H1 (cell line): Measurements from ENCODE around the gene LYSET. TPM values are rescaled to one million over a fixed set of nuclear protein-coding genes. Genes with fewer than 3 reads are reported as not detected.

Experiments used
- CTCF ChIA-PET: fragments of 300-600 bp; sonication (Branson Sonifier 250); formaldehyde crosslinking; loops from one replicate; lab custom pipeline; 2021; ENCODE audit not compliant: partially characterized antibody; lab: Charles Lee
- POLR2A ChIA-PET: fragments of 300-600 bp; sonication (Branson Sonifier 250); formaldehyde crosslinking; loops from one replicate; lab custom pipeline; 2021; ENCODE audit warnings: inconsistent platforms; ENCODE audit not compliant: partially characterized antibody; lab: Charles Lee
- DNase-seq, 2 experiments: peaks; one replicate each; pipeline versions ENCODE4 v3.0.0 to v3.0.0-alpha.2; 2010 to 2022; ENCODE audit warnings: low spot score in 2 of 2, low read depth in 1 of 2, mixed read lengths in 1 of 2
- FAIRE-seq: peaks from 2 replicates; lab custom pipeline; 2011; peaks lifted over from hg19 to GRCh38; lab: Jason Lieb, UNC
- H2AFZ ChIP-seq: 2 replicates; pipeline ENCODE4 v1.8.1; 2012; ENCODE audit warnings: low read length, inconsistent platforms
- H2AK5ac ChIP-seq: 2 replicates; pipeline ENCODE4 v1.6.1; 2013; ENCODE audit warnings: low read depth, low read length
- H2BK120ac ChIP-seq: replicated peaks from 2 replicates; pipeline ENCODE3; 2013; ENCODE audit warnings: low read depth, low read length, inconsistent platforms
- H2BK12ac ChIP-seq: 2 replicates; pipeline ENCODE4 v1.6.1; 2013; ENCODE audit warnings: low read depth, low read length
- H2BK15ac ChIP-seq: 2 replicates; pipeline ENCODE4 v1.6.1; 2013; ENCODE audit warnings: low read length
- H2BK20ac ChIP-seq: 2 replicates; pipeline ENCODE4 v1.6.1; 2013; ENCODE audit warnings: low read length
- H2BK5ac ChIP-seq: 2 replicates; pipeline ENCODE4 v1.6.1; 2013; ENCODE audit warnings: low read depth, low read length
- H3K14ac ChIP-seq: 2 replicates; pipeline ENCODE4 v1.6.1; 2013; ENCODE audit warnings: inconsistent platforms; ENCODE audit not compliant: insufficient read length
- H3K18ac ChIP-seq: 2 replicates; pipeline ENCODE4 v1.6.1; 2013; ENCODE audit warnings: low read length; ENCODE audit errors: extremely low read depth
- H3K23ac ChIP-seq: 2 replicates; pipeline ENCODE4 v1.6.1; 2013; ENCODE audit warnings: inconsistent platforms; ENCODE audit not compliant: insufficient read length
- H3K23me2 ChIP-seq: 2 replicates; pipeline ENCODE4 v1.6.1; 2013; ENCODE audit warnings: low read depth, low read length
- H3K27ac ChIP-seq: 2 replicates; pipeline ENCODE4 v1.6.1; 2011; ENCODE audit warnings: low read depth, low read length, inconsistent platforms
- H3K27me3 ChIP-seq, 4 experiments: replicated peaks in 1 of 4; 1 replicate in 1 of 4; 2 replicates in 3 of 4; pipeline versions ENCODE4 v1.6.1 to v1.8.1; 2011 to 2013; ENCODE audit warnings: low read length in 3 of 4, mild to moderate bottlenecking in 3 of 4, inconsistent platforms in 2 of 4, mixed read lengths in 2 of 4, moderate library complexity in 1 of 4; ENCODE audit not compliant: control insufficient read depth in 3 of 4, insufficient read depth in 3 of 4; ENCODE audit errors: extremely low read depth in 1 of 4
- H3K36me3 ChIP-seq, 4 experiments: 2 replicates each; pipeline versions ENCODE4 v1.6.1 to v1.8.1; 2011 to 2013; ENCODE audit warnings: mild to moderate bottlenecking in 4 of 4, low read length in 3 of 4, moderate library complexity in 2 of 4, control low read depth in 1 of 4, inconsistent platforms in 1 of 4; ENCODE audit not compliant: insufficient read depth in 4 of 4, control insufficient read depth in 2 of 4
- H3K4ac ChIP-seq: replicated peaks from 2 replicates; pipeline ENCODE3; 2013; ENCODE audit warnings: low read length, low read depth, mixed read lengths, inconsistent platforms; ENCODE audit not compliant: insufficient read length
- H3K4me1 ChIP-seq, 4 experiments: replicated peaks in 1 of 4; 1 replicate in 1 of 4; 2 replicates in 3 of 4; pipeline versions ENCODE4 v1.6.1 to v1.8.1; 2011 to 2013; ENCODE audit warnings: low read length in 3 of 4, inconsistent platforms in 2 of 4, mixed read lengths in 1 of 4; ENCODE audit not compliant: insufficient read depth in 4 of 4, control insufficient read depth in 3 of 4
- H3K4me2 ChIP-seq, 2 experiments: 2 replicates each; pipeline versions ENCODE4 v1.6.1 to v1.8.1; 2011 to 2013; ENCODE audit warnings: low read depth in 2 of 2, low read length in 2 of 2, control low read depth in 1 of 2, inconsistent platforms in 1 of 2, mild to moderate bottlenecking in 1 of 2; ENCODE audit not compliant: insufficient read depth in 1 of 2
- H3K4me3 ChIP-seq, 4 experiments: fragments of 200-600, 300-600 bp in 1 of 4; sonication (generic), shearing (Covaris generic), sonication (Bioruptor Twin) in 1 of 4; 2 replicates each; pipeline versions ENCODE4 v1.5.1 to v1.8.1; 2011 to 2016; ENCODE audit warnings: low read length in 4 of 4, low read depth in 3 of 4, control low read depth in 2 of 4, inconsistent platforms in 2 of 4, mild to moderate bottlenecking in 2 of 4, mixed read lengths in 1 of 4, moderate library complexity in 1 of 4; ENCODE audit not compliant: insufficient read depth in 2 of 4; ENCODE audit errors: extremely low read depth in 1 of 4
- H3K56ac ChIP-seq: replicated peaks from 2 replicates; pipeline ENCODE3; 2013; ENCODE audit warnings: low read depth, mild to moderate bottlenecking, mixed read lengths, low read length, inconsistent platforms; ENCODE audit not compliant: insufficient read length
- H3K79me1 ChIP-seq: 2 replicates; pipeline ENCODE4 v1.6.1; 2013; ENCODE audit warnings: low read depth, low read length, control low read depth
- H3K79me2 ChIP-seq, 2 experiments: 2 replicates each; pipeline versions ENCODE4 v1.6.1 to v1.8.1; 2012 to 2013; ENCODE audit warnings: low read length in 2 of 2, mild to moderate bottlenecking in 2 of 2, inconsistent platforms in 1 of 2; ENCODE audit not compliant: insufficient read depth in 2 of 2, control insufficient read depth in 1 of 2
- H3K9ac ChIP-seq, 4 experiments: replicated peaks in 1 of 4; 1 replicate in 1 of 4; 2 replicates in 3 of 4; pipeline versions ENCODE4 v1.6.1 to v1.8.1; 2011 to 2013; ENCODE audit warnings: low read depth in 3 of 4, low read length in 3 of 4, control low read depth in 2 of 4, mild to moderate bottlenecking in 2 of 4, moderate library complexity in 2 of 4, inconsistent platforms in 1 of 4; ENCODE audit errors: extremely low read depth in 1 of 4
- H3K9me3 ChIP-seq, 2 experiments: 2 replicates each; pipeline versions ENCODE4 v1.6.1 to v1.8.1; 2012 to 2013; ENCODE audit warnings: mild to moderate bottlenecking in 2 of 2, moderate library complexity in 2 of 2, control low read depth in 1 of 2, inconsistent platforms in 1 of 2, low read depth in 1 of 2, low read length in 1 of 2, mixed read lengths in 1 of 2; ENCODE audit not compliant: insufficient read depth in 2 of 2
- H4K20me1 ChIP-seq, 2 experiments: replicated peaks in 1 of 2; 2 replicates each; pipeline versions ENCODE3 to v1.8.1; 2011 to 2013; ENCODE audit warnings: inconsistent platforms in 2 of 2, low read length in 2 of 2, mild to moderate bottlenecking in 1 of 2; ENCODE audit not compliant: insufficient read depth in 2 of 2, control insufficient read depth in 1 of 2
- H4K5ac ChIP-seq: 2 replicates; pipeline ENCODE4 v1.6.1; 2013; ENCODE audit warnings: low read length, low read depth, mixed read lengths, inconsistent platforms; ENCODE audit not compliant: insufficient read length
- H4K8ac ChIP-seq: 2 replicates; pipeline ENCODE4 v1.8.0; 2013; ENCODE audit warnings: mild to moderate bottlenecking, moderate library complexity, low read length, inconsistent platforms; ENCODE audit not compliant: insufficient read depth; ENCODE audit errors: extremely low read depth
- H4K91ac ChIP-seq: replicated peaks from 2 replicates; pipeline ENCODE3; 2013; ENCODE audit warnings: low read length, mixed read lengths, inconsistent platforms; ENCODE audit not compliant: insufficient read length
- CHD1 ChIP-seq: IDR thresholded peaks from 2 replicates; pipeline ENCODE4 v1.6.1; 2012; ENCODE audit warnings: low read depth, low read length, improper control_type of control experiment
- CTBP2 ChIP-seq: IDR thresholded peaks from 2 replicates; pipeline ENCODE4 v1.7.0; 2011; ENCODE audit warnings: borderline replicate concordance, mild to moderate bottlenecking, moderate library complexity, mixed read lengths, low read length; ENCODE audit not compliant: insufficient read depth, insufficient read length
- EGR1 ChIP-seq: IDR thresholded peaks from 2 replicates; pipeline ENCODE4 v1.6.1; 2011; ENCODE audit warnings: low read depth, low read length, borderline replicate concordance
- EP300 ChIP-seq, 2 experiments: IDR thresholded peaks; 1 replicate in 1 of 2; 2 replicates in 1 of 2; pipeline ENCODE4 v1.6.1; 2011 to 2012; ENCODE audit warnings: low read depth in 2 of 2, low read length in 2 of 2, mild to moderate bottlenecking in 2 of 2, borderline replicate concordance in 1 of 2, inconsistent platforms in 1 of 2, moderate library complexity in 1 of 2
- JUN ChIP-seq: IDR thresholded peaks from 2 replicates; pipeline ENCODE4 v1.6.1; 2011; ENCODE audit warnings: low read depth, mild to moderate bottlenecking, improper control_type of control experiment, low read length
- KDM1A ChIP-seq: fragments of 200-600, 300-600 bp; sonication (generic); IDR thresholded peaks from 2 replicates; pipeline ENCODE4 v1.7.1; 2016; ENCODE audit warnings: mild to moderate bottlenecking, low read length, borderline replicate concordance
- NANOG ChIP-seq: IDR thresholded peaks from 2 replicates; pipeline ENCODE4 v1.6.1; 2011; ENCODE audit warnings: low read length, low read depth, mild to moderate bottlenecking, inconsistent platforms; ENCODE audit not compliant: insufficient read depth, poor library complexity, severe bottlenecking
- NRF1 ChIP-seq: IDR thresholded peaks from 2 replicates; pipeline ENCODE4 v1.6.1; 2011; ENCODE audit warnings: mild to moderate bottlenecking, low read depth, low read length, improper control_type of control experiment
- RBBP5 ChIP-seq: IDR thresholded peaks from 2 replicates; pipeline ENCODE4 v1.7.1; 2012; ENCODE audit warnings: low read depth, mild to moderate bottlenecking, inconsistent platforms, low read length, moderate library complexity, borderline replicate concordance
- SIX5 ChIP-seq: IDR thresholded peaks from 2 replicates; pipeline ENCODE4 v1.6.1; 2011; ENCODE audit warnings: mild to moderate bottlenecking, low read depth, low read length
- SUZ12 ChIP-seq: fragments of 200-600 bp; sonication (generic); IDR thresholded peaks from 2 replicates; pipeline ENCODE4 v1.6.1; 2012; ENCODE audit warnings: mild to moderate bottlenecking, inconsistent platforms, low read length, moderate library complexity, mixed read lengths
- TAF1 ChIP-seq: IDR thresholded peaks from 2 replicates; pipeline ENCODE4 v1.6.1; 2011; ENCODE audit warnings: mild to moderate bottlenecking, low read depth, low read length
- WGBS, 2 experiments: shearing (Covaris generic) in 1 of 2; methylation state at CpG; one replicate each; pipeline versions ENCODE4 v1.1.6 to v1.1.7; 2013 to 2015; ENCODE audit warnings: low lambda C conversion rate in 2 of 2, mixed read lengths in 2 of 2, inconsistent platforms in 1 of 2, low coverage in 1 of 2, missing lambda C conversion rate in 1 of 2; ENCODE audit not compliant: insufficient replicate concordance in 2 of 2, insufficient coverage in 1 of 2, insufficient read length in 1 of 2; ENCODE audit errors: extremely low coverage in 1 of 2, missing lambda C conversion rate in 1 of 2; 5-methylcytosine and 5-hydroxymethylcytosine counted together
- polyA plus RNA-seq, 7 experiments: library from polyadenylated mRNA; depleted of rRNA in 3 of 7; stranded (reverse) in 5 of 7; unstranded in 2 of 7; fragments of >200 nt in 5 of 7; fragments of 200-250 nt in 2 of 7; gene quantifications; 1 replicate in 5 of 7; 2 replicates in 1 of 7; 4 replicates in 1 of 7; pipeline versions ENCODE4 v1.2.1 to v1.2.3, GENCODE V29; 2011 to 2013; ENCODE audit warnings: missing spikeins in 2 of 7, mixed read lengths in 2 of 7
- total RNA-seq: library from RNA; stranded (reverse); fragmentation: NEBNext Ultra II Directional; extraction: Animal tissue kit (Norgen Biotek cat#: 25700); gene quantifications from 2 replicates; pipeline ENCODE4 v1.2.1, GENCODE V29; 2021

The LYSET gene
- total and polyA plus RNA-seq, 2 of the 8 experiments (the other 6 are each of a cell fraction or from before 2014, with no cell fraction given), result 26.2 to 26.9 TPM

DNA sequence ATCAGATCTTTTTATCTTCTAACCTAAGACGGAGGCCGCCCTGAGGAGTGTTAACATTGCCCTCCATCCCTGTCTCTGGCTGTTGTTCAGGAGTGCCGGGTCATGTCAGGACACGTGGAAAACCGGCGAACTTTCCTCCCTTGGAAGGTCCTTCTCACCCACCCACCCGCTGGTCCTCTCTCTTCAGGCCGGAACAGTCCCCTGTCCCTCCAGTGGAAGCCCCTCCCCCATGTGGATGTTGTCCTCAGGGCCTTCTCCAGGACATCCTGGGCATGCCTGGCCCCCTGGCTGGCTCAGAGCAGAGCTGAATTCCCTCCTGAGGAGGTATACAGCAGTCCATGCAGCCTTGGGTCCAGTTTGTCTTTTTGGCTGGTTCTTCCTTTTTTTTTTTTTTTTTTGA, 49.1 kb upstream of the LYSET start:
- Histone ChIP-seq H2BK15ac (no peak overlapping the region), H3K18ac (no peak overlapping the region), H4K20me1 (no peaks in the 10 kb centered on the region), H3K23ac (no peak overlapping the region), H2BK5ac (no peak overlapping the region), H2BK120ac (no peak overlapping the region), H3K27ac (no peak overlapping the region), H4K91ac (no peak overlapping the region), H2AFZ (no peak overlapping the region; the same call in 1 of the 2 replicates), H3K79me2 (no peaks in the 10 kb centered on the region), H3K4ac (no peak overlapping the region)
- WGBS, 2 experiments, result 80% methylated on average over 5 of the region's 8 CpGs; no CpG with 5 or more reads in 1 of the 2 experiments
- TF ChIP-seq NANOG (no peak), RBBP5 (no peak), TAF1 (no peak), SUZ12 (no peak), EGR1 (no peak), CTBP2 (no peak), EP300 (IDR thresholded peaks at IDR 0.05; ENCODE audit: borderline replicate concordance in 1 of 2, low read depth in 2 of 2, low read length in 2 of 2) (no peak), SIX5 (no peak), CHD1 (no peak), JUN (no peak), NRF1 (no peak), KDM1A (no peak)
- TF ChIP-seq, all 59 proteins: peak for 0
- Histone ChIP-seq H3K4me2 (no peak overlapping the region), H3K14ac (no peak overlapping the region), H3K79me1 (no peaks in the 10 kb centered on the region), H3K9me3 (no peaks in the 10 kb centered on the region), H3K56ac (no peak overlapping the region), H3K27me3 (no peaks in the 10 kb centered on the region), H2AK5ac (no peak overlapping the region), H3K4me1 (no peaks in the 10 kb centered on the region; a peak in 1 of 7 replicates), H3K23me2 (no peaks in the 10 kb centered on the region), H3K4me3 (no peak overlapping the region), H2BK12ac (no peak overlapping the region), H3K9ac (no peak overlapping the region), H3K36me3 (no peaks in the 10 kb centered on the region), H4K5ac (no peak overlapping the region), H4K8ac (no peak overlapping the region), H2BK20ac (no peak overlapping the region)
- FAIRE-seq (no peak), DNase-seq (no peak)
- ChIA-PET POLR2A (no interaction called here), CTCF (interaction anchor here (0.6 to 7.8 kb wide), 7 partner anchors 19 to 182 kb away, joined by 3 to 68 read pairs (median 4); partner anchors contain the start of gene ITPK1)
